Osteocyte (in vitro differentiated cells): ENCODE data around the gene CDC20B. TPM values are rescaled to one million over a fixed set of nuclear protein-coding genes. Genes with fewer than 3 reads are reported as not detected.

Source experiments
- DNase-seq: peaks from one replicate; pipeline ENCODE4 v3.0.0; 2021; ENCODE audit warnings: mixed read lengths; ENCODE audit not compliant: unreplicated experiment; ENCODE audit errors: extremely low spot score
- H3K27ac Mint-ChIP-seq: one replicate; pipeline ENCODE4 v1.8.0; 2021; ENCODE audit warnings: mild to moderate bottlenecking, mixed read lengths; ENCODE audit not compliant: unreplicated experiment
- H3K27me3 Mint-ChIP-seq: one replicate; pipeline ENCODE4 v1.8.0; 2021; ENCODE audit warnings: mixed read lengths; ENCODE audit not compliant: unreplicated experiment
- H3K36me3 Mint-ChIP-seq: one replicate; pipeline ENCODE4 v1.8.0; 2021; ENCODE audit warnings: mixed read lengths; ENCODE audit not compliant: unreplicated experiment
- H3K4me1 Mint-ChIP-seq: one replicate; pipeline ENCODE4 v1.8.0; 2021; ENCODE audit warnings: mixed read lengths; ENCODE audit not compliant: unreplicated experiment
- H3K4me3 Mint-ChIP-seq: one replicate; pipeline ENCODE4 v1.8.0; 2021; ENCODE audit warnings: mild to moderate bottlenecking, moderate library complexity, mixed read lengths; ENCODE audit not compliant: unreplicated experiment
- H3K9me3 Mint-ChIP-seq: one replicate; pipeline ENCODE4 v1.8.0; 2021; ENCODE audit warnings: mixed read lengths; ENCODE audit not compliant: unreplicated experiment
- total RNA-seq: library from RNA; stranded (reverse); gene quantifications from 2 replicates; pipeline ENCODE4 v1.2.1, GENCODE V29; 2021
- TF ChIP-seq, protein P1 (sequence below): fragments of 200-600 bp; sonication (generic); IDR thresholded peaks from 2 replicates; pipeline ENCODE4 v1.5.0; 2021; ENCODE audit warnings: antibody characterized with exemption, mild to moderate bottlenecking, moderate library complexity

Gene CDC20B
- total RNA-seq, 1 donor from 2014 or later, result not detected

DNA sequence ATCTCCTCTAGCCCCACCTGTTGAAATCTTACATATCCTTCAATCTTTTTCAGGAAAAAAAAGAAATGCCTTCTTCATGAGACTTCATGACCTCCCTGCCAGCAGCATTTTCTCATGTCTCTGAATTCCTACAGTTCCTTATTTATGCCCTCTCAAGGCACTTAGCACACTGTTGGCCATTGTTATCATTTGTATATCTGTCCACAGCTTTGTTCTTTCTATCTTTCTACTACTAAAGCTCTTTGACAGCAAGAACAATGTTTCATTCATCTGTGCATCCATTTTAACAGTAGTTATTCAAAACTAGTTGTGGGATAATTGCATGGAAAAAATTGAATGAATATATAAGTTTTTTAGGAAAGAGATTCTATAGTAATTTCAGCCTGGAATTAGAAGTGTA is 91.4 kb downstream of the CDC20B start:
- Mint-ChIP-seq H3K4me1 (no peaks in the 10 kb centered on the region), H3K4me3 (no peak overlapping the region), H3K27ac (no peak overlapping the region), H3K9me3 (peaks cover 19% of the 10 kb centered on the region), H3K27me3 (peaks cover 11% of the 10 kb centered on the region), H3K36me3 (no peaks in the 10 kb centered on the region)
- TF ChIP-seq, protein P1, sequence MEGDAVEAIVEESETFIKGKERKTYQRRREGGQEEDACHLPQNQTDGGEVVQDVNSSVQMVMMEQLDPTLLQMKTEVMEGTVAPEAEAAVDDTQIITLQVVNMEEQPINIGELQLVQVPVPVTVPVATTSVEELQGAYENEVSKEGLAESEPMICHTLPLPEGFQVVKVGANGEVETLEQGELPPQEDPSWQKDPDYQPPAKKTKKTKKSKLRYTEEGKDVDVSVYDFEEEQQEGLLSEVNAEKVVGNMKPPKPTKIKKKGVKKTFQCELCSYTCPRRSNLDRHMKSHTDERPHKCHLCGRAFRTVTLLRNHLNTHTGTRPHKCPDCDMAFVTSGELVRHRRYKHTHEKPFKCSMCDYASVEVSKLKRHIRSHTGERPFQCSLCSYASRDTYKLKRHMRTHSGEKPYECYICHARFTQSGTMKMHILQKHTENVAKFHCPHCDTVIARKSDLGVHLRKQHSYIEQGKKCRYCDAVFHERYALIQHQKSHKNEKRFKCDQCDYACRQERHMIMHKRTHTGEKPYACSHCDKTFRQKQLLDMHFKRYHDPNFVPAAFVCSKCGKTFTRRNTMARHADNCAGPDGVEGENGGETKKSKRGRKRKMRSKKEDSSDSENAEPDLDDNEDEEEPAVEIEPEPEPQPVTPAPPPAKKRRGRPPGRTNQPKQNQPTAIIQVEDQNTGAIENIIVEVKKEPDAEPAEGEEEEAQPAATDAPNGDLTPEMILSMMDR, result no peak
- DNase-seq, result no peak

DNA sequence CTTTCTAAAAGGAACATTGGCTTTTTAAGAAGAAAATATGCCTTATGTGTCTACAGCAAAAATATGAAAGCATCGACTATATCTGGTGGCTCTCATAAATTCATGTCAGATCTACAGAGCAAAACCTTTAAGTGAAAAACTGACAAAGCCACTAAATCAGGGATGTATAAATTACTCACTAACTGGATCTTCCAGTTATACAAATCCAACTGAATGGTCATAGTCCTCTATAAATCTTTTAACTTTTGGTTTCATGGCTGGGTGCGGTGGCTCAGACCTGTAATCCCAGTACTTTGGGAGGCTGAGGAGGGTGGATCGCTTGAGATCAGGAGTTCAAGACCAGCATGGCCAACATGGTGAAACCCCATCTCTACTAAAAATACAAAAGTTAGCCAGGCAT is 99.8 kb downstream of the CDC20B start:
- TF ChIP-seq, protein P1, result no peak
- H3K4me1 Mint-ChIP-seq, result no peaks in the 10 kb centered on the region
- DNase-seq, result no peak
- H3K27ac Mint-ChIP-seq, result no peak overlapping the region
- H3K4me3 Mint-ChIP-seq, result no peak overlapping the region
- peaks cover 3% of the 10 kb centered on the region for H3K9me3 Mint-ChIP-seq
- H3K27me3 Mint-ChIP-seq, result peaks cover 10% of the 10 kb centered on the region
- no peaks in the 10 kb centered on the region for H3K36me3 Mint-ChIP-seq

DNA sequence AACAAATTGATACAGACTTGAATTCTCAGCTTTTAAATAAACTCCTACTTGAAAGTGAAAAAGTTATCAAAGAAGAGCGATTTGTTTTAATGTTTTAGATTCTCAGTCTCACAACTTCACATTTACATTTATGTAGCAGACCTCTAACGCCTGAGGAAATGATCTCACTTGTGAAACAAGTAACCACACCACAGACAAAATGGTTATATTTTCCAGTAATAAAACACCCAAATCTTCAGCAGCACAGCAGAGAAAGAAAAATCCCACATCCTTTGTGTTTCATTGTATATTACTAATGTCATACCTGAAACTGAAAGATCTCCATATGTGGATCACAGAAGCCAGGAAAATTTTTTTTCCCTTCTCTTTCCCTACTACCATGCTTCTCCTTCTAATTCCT is 100.3 kb downstream of the CDC20B start:
- H3K36me3 Mint-ChIP-seq, result no peaks in the 10 kb centered on the region
- H3K27me3 Mint-ChIP-seq, result peaks cover 6% of the 10 kb centered on the region
- no peaks in the 10 kb centered on the region for H3K4me1 Mint-ChIP-seq
- DNase-seq, result no peak
- TF ChIP-seq, protein P1, result no peak
- no peak overlapping the region for H3K27ac Mint-ChIP-seq
- H3K4me3 Mint-ChIP-seq, result no peak overlapping the region
- no peaks in the 10 kb centered on the region for H3K9me3 Mint-ChIP-seq

DNA sequence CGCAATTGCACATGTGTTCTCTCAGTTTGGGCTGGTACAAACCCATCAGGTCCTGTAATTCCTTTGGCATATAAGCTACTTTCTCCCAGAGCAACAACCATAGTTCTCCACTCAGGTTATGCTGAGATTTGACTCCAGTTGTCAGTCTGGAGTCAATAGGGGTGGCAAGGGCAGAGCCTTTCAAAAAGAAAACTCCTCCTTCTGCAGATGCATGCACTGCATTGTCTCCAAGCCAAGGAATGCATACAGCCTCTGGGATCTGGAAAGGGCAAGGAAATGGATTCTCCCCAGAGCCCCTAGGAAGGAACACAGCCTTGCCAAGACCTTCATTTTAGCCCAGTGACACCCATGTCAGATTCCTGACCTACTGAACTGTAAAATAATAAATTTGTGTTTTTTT is 101.6 kb downstream of the CDC20B start:
- H3K4me3 Mint-ChIP-seq, result no peak overlapping the region
- H3K36me3 Mint-ChIP-seq, result no peaks in the 10 kb centered on the region
- H3K27ac Mint-ChIP-seq, result no peak overlapping the region
- no peak for DNase-seq
- no peaks in the 10 kb centered on the region for H3K4me1 Mint-ChIP-seq
- TF ChIP-seq, protein P1, result no peak
- no peaks in the 10 kb centered on the region for H3K9me3 Mint-ChIP-seq
- peaks cover 6% of the 10 kb centered on the region for H3K27me3 Mint-ChIP-seq

DNA sequence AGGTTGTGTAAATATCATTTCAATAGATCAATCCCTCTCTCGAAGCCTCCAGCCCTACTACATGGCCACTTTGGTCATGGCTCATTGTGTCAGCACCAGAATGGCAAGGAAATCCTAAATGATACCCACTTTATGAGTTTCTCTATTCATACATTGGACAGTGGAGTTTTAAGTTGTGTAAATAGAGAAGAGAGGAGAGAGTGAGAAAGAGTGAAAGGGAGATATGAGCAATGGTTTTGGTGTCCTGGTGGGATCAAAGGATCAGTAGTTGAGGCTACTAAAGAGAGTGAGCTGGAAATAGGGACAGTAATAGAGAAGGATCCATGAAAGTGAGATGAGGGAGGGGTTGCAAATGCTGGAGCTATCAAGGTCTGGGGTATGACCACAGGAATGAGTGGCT is 102.0 kb downstream of the CDC20B start:
- H3K27ac Mint-ChIP-seq, result no peak overlapping the region
- H3K27me3 Mint-ChIP-seq, result peaks cover 6% of the 10 kb centered on the region
- no peak overlapping the region for H3K4me3 Mint-ChIP-seq
- no peak for DNase-seq
- no peaks in the 10 kb centered on the region for H3K36me3 Mint-ChIP-seq
- no peaks in the 10 kb centered on the region for H3K9me3 Mint-ChIP-seq
- H3K4me1 Mint-ChIP-seq, result no peaks in the 10 kb centered on the region
- TF ChIP-seq, protein P1, result no peak
